ENCODE measurements around the gene AKIRIN2.

- TF ChIP-seq CTCF (IDR thresholded peaks at IDR 0.05) (no peak), GABPA (IDR thresholded peaks at IDR 0.05; ENCODE audit: low read depth) (no peak), CHD2 (IDR thresholded peaks at IDR 0.05; ENCODE audit: low read length, partially characterized antibody) (no peak), MXI1 (IDR thresholded peaks at IDR 0.05; ENCODE audit: low read depth, low read length) (no peak), EP300 (IDR thresholded peaks at IDR 0.05; ENCODE audit: borderline replicate concordance in 1 of 2, low read depth in 1 of 2, low read length in 1 of 2) (no peak), JUND (IDR thresholded peaks at IDR 0.05) (no peak), EZH2phosphoT487 (IDR thresholded peaks at IDR 0.05; ENCODE audit: borderline replicate concordance, low read depth) (no peak)
- TF ChIP-seq, protein P1, sequence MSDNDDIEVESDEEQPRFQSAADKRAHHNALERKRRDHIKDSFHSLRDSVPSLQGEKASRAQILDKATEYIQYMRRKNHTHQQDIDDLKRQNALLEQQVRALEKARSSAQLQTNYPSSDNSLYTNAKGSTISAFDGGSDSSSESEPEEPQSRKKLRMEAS (IDR thresholded peaks at IDR 0.05; ENCODE audit: low read depth) = no peak
- TF ChIP-seq, protein P2, sequence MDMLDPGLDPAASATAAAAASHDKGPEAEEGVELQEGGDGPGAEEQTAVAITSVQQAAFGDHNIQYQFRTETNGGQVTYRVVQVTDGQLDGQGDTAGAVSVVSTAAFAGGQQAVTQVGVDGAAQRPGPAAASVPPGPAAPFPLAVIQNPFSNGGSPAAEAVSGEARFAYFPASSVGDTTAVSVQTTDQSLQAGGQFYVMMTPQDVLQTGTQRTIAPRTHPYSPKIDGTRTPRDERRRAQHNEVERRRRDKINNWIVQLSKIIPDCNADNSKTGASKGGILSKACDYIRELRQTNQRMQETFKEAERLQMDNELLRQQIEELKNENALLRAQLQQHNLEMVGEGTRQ (IDR thresholded peaks at IDR 0.05; ENCODE audit: borderline replicate concordance, low read depth, low read length) = no peak
- TF ChIP-seq, protein P3, sequence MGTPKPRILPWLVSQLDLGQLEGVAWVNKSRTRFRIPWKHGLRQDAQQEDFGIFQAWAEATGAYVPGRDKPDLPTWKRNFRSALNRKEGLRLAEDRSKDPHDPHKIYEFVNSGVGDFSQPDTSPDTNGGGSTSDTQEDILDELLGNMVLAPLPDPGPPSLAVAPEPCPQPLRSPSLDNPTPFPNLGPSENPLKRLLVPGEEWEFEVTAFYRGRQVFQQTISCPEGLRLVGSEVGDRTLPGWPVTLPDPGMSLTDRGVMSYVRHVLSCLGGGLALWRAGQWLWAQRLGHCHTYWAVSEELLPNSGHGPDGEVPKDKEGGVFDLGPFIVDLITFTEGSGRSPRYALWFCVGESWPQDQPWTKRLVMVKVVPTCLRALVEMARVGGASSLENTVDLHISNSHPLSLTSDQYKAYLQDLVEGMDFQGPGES (IDR thresholded peaks at IDR 0.05; ENCODE audit: low read depth, low read length) = no peak
Measured at GRCh38 chr6:87724983-87725811, 23.2 kb upstream of the AKIRIN2 start.

All from SK-N-SH (cell line).